ENCODE measurements around the gene SPDYE2.
"Not testable (repeated sequence)": the region's sequence is repeated elsewhere in the genome, so short reads cannot be mapped to it uniquely, and the experiment has no call there.

The SPDYE2 gene

DNA sequence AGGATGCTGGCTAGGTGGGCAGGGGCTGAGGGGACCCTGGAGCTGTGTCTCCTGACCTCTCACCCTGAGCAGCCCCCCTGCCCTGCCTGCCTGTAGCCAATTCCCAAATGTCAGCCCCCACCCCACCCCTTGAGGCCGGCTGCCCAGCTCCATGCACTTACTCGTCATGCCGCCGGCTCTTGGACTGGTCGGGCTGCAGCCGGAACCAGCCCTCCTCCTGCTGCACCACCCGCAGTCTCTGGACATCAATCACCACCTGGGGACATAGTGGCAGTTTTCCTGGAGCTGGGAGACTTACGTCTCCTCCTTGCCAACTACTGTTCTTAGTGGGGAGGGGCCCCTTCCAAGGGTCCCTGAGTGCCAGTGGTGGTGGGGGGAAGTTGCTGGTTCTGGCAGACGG lies 48.7 kb downstream of the SPDYE2 start:
- H3K4me3 ChIP-seq (ENCODE audit: low read depth, low read length): not testable (repeated sequence)

DNA sequence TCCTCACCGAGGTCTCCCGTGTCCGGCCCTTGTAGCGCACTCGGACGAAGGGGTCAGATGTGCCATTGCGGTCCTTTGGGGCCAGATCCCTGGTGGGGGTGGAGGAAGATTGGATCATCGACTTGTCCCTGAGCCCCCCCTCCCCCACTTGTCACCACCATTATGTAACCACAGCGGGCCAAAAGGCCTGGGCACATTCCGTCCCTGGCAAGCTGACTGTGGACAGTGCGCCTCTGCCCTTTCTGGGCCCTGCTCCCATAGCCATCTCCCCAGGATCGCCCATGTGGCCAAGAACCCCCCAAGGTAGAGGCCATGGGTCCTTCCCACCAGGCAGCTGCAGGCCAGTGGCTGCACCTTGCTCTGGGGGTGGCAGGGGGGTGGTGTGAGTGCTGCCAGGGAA lies 51.3 kb downstream of the SPDYE2 start:
- not testable (repeated sequence) for H3K4me3 ChIP-seq (ENCODE audit: low read depth, low read length)

DNA sequence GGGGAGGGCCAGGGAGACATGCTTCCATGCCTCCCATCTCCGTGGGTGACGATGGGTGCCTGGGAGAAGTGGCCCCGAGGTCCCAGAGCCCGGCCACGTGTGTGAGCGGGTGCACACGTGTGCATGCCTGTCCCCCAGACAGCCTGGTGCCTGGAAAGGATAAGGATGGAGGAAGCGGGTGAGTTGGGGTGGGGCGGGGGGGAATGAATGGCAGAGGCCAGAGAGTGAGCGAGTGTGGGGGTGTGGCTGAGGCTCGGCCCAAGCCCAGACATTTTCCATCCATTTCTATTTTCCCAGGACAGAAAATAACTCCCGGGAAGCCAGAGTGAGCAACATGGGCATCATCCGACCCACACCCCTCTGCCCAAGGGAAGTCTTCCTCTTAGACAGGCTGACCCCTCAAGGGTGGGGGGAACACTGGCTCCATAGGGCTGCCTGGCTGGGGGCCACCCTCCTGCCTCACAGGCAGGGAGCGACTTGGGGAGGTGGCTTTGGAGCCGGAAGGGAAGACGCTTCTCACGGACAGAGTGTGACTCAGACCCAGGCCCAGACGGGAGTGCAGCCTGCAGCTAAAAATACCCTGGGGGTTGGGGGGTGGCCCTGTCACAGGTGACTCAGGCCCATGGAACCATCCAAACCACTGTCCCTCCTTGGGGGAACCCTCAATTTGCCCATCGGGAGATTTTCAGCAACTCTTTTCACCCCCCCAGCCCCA lies 53.6 kb downstream of the SPDYE2 start:
- H3K4me3 ChIP-seq (ENCODE audit: low read depth, low read length): not testable (repeated sequence)

DNA sequence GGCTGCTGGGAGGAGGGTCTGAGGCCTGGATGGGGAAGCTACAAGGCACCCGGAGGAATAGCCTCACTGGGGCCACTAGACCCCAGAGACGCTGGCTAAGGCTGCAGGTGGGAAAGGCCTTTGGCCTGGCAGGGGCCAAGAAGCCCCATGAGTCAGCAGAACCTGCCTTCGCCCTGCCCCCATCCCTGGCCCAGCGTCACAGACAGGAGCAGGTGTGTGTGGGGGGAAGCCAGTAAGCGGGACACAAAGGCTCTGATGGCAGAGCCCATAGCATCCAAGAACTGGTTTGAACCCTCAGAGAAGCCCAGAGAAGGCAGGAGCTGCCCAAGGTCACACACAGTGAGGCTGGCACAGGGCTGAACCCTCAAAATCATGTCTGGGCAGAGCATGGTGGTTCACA lies 55.8 kb downstream of the SPDYE2 start:
- H3K4me3 ChIP-seq (ENCODE audit: low read depth, low read length): not testable (repeated sequence)

DNA sequence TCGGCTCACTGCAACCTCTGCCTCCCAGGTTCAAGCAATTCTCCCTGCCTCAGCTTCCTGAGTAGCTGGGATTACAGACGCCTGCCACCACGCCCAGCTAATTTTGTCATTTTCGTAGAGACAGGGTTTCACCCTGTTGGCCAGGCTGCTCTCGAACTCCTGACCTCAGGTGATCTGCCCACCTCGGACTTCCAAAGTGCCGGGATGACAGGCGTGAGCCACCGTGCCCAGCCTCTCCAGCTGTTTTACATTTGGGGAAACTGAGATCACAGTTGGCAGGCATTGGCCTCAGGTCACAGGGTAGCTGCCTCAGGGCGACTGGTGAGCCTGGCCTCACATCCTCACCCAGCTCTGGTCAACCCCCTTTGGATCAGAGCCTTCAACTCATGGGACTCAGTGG lies 58.7 kb downstream of the SPDYE2 start:
- not testable (repeated sequence) for H3K4me3 ChIP-seq (ENCODE audit: low read depth, low read length)

DNA sequence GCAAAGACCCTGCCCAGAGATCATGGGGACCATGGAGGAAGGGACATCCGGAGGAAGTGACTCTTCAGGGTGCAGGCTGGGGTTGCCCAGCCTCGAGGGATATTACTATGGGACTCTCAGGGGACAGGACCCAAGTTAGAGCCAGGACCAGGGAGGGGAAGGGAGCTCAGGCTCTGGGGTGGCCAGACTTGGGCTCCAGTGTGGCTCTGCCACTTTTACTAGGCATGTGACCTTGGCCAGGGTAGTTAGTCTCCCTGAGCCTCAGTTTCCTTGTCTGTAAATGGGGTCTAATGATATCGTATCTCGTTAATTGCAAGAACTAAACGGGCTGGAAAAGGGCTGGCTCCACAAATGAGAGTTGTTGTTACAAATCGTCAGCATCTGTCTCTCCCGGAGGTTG lies 59.4 kb downstream of the SPDYE2 start:
- not testable (repeated sequence) for H3K4me3 ChIP-seq (ENCODE audit: low read depth, low read length)

DNA sequence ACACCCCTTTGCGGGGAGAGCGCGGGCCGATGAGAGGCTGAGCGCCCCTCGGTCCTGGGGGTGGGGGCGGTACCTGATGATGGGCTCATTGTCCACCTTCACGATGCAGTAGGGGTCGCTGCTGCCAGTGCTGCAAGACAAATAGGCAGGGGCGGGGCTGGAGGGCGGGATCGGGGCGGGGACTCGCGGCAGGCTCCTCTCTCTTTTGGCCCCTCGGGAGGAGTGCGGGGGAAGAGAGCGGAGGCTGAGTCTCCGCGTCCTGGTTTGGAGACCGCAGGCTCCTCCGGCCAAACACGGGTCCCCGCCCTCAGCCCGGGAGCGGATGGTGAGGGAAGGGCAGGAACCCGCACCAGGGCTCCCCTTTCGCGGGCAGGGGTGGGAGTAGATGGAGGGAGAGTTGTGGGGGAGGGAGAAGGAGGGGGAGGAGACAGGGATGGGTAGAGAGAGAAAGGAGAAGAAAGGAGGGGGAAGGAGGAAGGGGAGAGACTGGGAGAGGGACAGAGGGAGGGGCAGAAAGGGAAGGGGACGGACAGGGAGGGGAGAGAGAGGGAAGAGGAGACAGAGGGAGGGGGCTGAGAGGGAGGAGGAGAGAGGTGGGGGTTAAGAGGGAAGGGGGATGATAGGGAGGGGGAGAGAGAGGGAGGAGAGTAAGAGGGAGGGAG lies 60.1 kb downstream of the SPDYE2 start:
- H3K4me3 ChIP-seq (ENCODE audit: low read depth, low read length): not testable (repeated sequence)

DNA sequence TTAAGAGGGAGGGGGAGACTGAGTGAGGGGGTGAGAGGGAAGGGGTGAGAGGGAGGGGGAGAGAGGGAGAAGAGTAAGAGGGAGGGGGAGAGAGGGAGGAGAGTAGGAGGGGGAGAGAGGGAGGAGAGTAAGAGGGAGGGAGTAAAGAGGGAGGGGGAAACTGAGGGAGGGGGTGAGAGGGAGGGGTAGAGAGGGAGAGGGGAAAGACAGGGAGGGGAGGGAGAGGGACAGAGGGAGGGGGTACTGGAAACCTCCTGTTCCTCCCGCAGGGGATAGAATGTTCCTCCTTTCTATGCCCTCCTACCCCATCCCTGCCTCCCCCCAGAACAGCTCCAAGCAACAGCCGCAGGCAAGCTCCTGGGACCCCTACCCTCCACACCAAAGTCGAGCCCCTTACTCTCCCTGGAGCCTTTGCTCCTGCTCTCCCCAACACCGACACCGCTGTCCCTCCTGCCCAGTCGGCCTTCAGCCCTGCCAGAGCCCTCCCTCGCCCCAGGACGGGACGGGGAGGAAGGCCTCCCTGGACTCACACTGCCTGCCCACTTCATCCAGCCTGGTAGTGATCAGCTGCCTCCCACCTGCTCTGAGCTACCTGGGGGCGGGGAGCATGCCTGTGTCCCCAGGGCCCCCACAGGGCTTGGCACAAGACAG lies 60.8 kb downstream of the SPDYE2 start:
- not testable (repeated sequence) for H3K4me3 ChIP-seq (ENCODE audit: low read depth, low read length)

All from iPS-11a (cell line).